ENCODE data around the gene GABRB1. TPM values are rescaled to one million over a fixed set of nuclear protein-coding genes. Genes with fewer than 3 reads are reported as not detected.

Gene GABRB1
- total RNA-seq, 1 donor from 2014 or later, result 4.0 TPM

DNA sequence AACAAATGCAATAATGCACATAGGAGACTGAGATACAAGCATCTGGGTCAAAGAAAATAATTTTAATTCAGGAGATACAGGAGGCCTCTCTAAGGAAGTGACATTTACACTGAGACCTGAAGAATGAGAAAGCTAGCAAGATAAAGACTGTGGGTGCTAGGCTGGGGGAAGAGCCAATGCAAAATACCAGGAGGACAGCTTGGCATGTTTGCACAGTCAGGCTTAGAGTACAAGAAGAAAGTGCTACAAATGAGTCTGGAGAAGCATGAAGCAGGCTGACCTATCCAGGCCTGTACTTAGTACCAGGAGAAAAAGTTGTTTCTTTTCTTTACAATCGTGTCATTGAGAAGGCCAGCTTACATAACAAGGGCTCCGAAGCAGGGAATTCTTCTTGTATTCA, 56.9 kb downstream of the GABRB1 start:
- no peaks in the 10 kb centered on the region for H3K36me3 ChIP-seq
- TF ChIP-seq CTCF (IDR thresholded peaks at IDR 0.05; ENCODE audit: borderline replicate concordance), result no peak
- no peaks in the 10 kb centered on the region for H3K9me3 ChIP-seq (replicated peaks)
- H3K27ac ChIP-seq (replicated peaks), result no peak overlapping the region
- H3K4me3 ChIP-seq, result no peak overlapping the region
- no peaks in the 10 kb centered on the region for H3K4me1 ChIP-seq
- H3K27me3 ChIP-seq (ENCODE audit: low read depth), result no peaks in the 10 kb centered on the region
- no peak for DNase-seq
- intact Hi-C loops (cut with micrococcal nuclease), result no loop called here

- Histone ChIP-seq H3K4me3 (no peak overlapping the region), H3K9me3 (replicated peaks) (no peaks in the 10 kb centered on the region), H3K27ac (replicated peaks) (no peak overlapping the region), H3K36me3 (no peaks in the 10 kb centered on the region), H3K4me1 (no peaks in the 10 kb centered on the region), H3K27me3 (ENCODE audit: low read depth) (no peaks in the 10 kb centered on the region)
- intact Hi-C loops (cut with micrococcal nuclease), result no loop called here
- no peak for TF ChIP-seq CTCF (IDR thresholded peaks at IDR 0.05; ENCODE audit: borderline replicate concordance)
- no peak for DNase-seq
Observed at GRCh38 chr4:47095884-47096283, 64.5 kb downstream of the GABRB1 start.

DNA sequence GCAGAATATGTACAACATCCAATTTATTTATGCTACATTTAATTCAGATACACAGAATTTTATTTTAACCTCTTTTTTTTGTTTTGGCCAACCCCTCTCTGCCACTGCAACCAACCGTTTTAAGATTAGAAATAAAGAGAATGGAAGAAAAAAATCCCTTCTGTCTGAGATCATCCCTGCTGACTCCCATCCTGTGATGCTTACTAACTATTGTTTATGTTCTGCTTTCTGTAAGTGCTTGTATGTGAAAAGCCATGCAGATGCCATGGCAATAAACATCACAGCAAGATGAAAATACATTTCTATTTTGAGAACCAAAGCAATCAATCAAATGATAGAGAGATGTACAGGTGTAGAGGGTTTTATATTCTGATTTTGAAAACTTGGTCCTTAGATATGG, 70.1 kb downstream of the GABRB1 start:
- no peaks in the 10 kb centered on the region for H3K9me3 ChIP-seq (replicated peaks)
- no peak overlapping the region for H3K4me3 ChIP-seq
- no peaks in the 10 kb centered on the region for H3K4me1 ChIP-seq
- no peaks in the 10 kb centered on the region for H3K36me3 ChIP-seq
- TF ChIP-seq CTCF (IDR thresholded peaks at IDR 0.05; ENCODE audit: borderline replicate concordance), result no peak
- DNase-seq, result no peak
- no peak overlapping the region for H3K27ac ChIP-seq (replicated peaks)
- H3K27me3 ChIP-seq (ENCODE audit: low read depth), result no peaks in the 10 kb centered on the region
- intact Hi-C loops (cut with micrococcal nuclease), result no loop called here

GRCh38 chr4:47104986-47105385, 73.6 kb downstream of the GABRB1 start:
- H3K4me1 ChIP-seq, result no peaks in the 10 kb centered on the region

DNA sequence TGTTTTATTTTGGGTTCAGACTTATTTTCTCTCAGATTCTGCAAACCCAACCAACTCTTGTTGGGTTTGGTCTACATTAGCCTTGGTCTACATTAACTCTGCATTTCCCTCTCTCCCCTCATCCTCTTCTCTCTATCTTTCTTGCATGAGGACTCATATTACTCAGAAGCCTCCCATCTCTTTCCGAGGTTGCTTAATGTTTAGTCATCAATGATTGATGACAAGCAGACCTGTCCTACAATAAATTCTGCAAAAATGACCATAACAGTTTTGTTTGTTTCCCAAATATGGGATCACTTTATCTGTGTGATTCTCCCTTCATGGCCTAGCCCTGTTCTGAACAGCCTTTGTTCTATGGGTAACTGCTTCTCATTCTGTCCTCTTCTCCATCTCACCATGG, 75.2 kb downstream of the GABRB1 start:
- H3K27me3 ChIP-seq (ENCODE audit: low read depth), result no peaks in the 10 kb centered on the region
- H3K4me3 ChIP-seq, result no peak overlapping the region
- no peak for TF ChIP-seq CTCF (IDR thresholded peaks at IDR 0.05; ENCODE audit: borderline replicate concordance)
- H3K27ac ChIP-seq (replicated peaks), result no peak overlapping the region
- no peaks in the 10 kb centered on the region for H3K4me1 ChIP-seq
- no peaks in the 10 kb centered on the region for H3K36me3 ChIP-seq
- intact Hi-C loops (cut with micrococcal nuclease), result no loop called here
- no peaks in the 10 kb centered on the region for H3K9me3 ChIP-seq (replicated peaks)
- DNase-seq, result no peak

More at GRCh38 chr4:47104986-47105385, 73.6 kb downstream of the GABRB1 start:
- Histone ChIP-seq H3K9me3 (replicated peaks) (no peaks in the 10 kb centered on the region), H3K27ac (replicated peaks) (no peak overlapping the region), H3K27me3 (ENCODE audit: low read depth) (no peaks in the 10 kb centered on the region), H3K4me3 (no peak overlapping the region), H3K36me3 (no peaks in the 10 kb centered on the region)
- TF ChIP-seq CTCF (IDR thresholded peaks at IDR 0.05; ENCODE audit: borderline replicate concordance), result no peak
- intact Hi-C loops (cut with micrococcal nuclease), result no loop called here
- DNase-seq, result no peak

- Histone ChIP-seq H3K9me3 (replicated peaks) (no peaks in the 10 kb centered on the region), H3K4me3 (no peak overlapping the region), H3K27me3 (ENCODE audit: low read depth) (no peaks in the 10 kb centered on the region), H3K27ac (replicated peaks) (no peak overlapping the region), H3K4me1 (no peaks in the 10 kb centered on the region), H3K36me3 (no peaks in the 10 kb centered on the region)
- intact Hi-C loops (cut with micrococcal nuclease), result no loop called here
- DNase-seq, result no peak
- no peak for TF ChIP-seq CTCF (IDR thresholded peaks at IDR 0.05; ENCODE audit: borderline replicate concordance)
Observed at GRCh38 chr4:47109379-47109778, 78.0 kb downstream of the GABRB1 start.
